COLO829 (cell line): ENCODE results near the gene PTCD1.

ENCODE experiments used
- DNase-seq: peaks from one replicate; pipeline ENCODE4 v3.0.0; 2012; ENCODE audit warnings: low spot score

The PTCD1 gene, protein sequence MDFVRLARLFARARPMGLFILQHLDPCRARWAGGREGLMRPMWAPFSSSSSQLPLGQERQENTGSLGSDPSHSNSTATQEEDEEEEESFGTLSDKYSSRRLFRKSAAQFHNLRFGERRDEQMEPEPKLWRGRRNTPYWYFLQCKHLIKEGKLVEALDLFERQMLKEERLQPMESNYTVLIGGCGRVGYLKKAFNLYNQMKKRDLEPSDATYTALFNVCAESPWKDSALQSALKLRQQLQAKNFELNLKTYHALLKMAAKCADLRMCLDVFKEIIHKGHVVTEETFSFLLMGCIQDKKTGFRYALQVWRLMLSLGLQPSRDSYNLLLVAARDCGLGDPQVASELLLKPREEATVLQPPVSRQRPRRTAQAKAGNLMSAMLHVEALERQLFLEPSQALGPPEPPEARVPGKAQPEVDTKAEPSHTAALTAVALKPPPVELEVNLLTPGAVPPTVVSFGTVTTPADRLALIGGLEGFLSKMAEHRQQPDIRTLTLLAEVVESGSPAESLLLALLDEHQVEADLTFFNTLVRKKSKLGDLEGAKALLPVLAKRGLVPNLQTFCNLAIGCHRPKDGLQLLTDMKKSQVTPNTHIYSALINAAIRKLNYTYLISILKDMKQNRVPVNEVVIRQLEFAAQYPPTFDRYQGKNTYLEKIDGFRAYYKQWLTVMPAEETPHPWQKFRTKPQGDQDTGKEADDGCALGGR

GRCh38 chr7:99438573-99439480, at the start of gene PTCD1, which contains the start of gene CPSF4:
TSS of gene PTCD1 (minus strand) at chr7:99438798. CDS start at chr7:99435242, 3,556 bp downstream.
TSS of gene CPSF4 (plus strand) at chr7:99438943. CDS start at chr7:99439083, 140 bp downstream.
- peak; percentile 99 for DNase-seq

DNA sequence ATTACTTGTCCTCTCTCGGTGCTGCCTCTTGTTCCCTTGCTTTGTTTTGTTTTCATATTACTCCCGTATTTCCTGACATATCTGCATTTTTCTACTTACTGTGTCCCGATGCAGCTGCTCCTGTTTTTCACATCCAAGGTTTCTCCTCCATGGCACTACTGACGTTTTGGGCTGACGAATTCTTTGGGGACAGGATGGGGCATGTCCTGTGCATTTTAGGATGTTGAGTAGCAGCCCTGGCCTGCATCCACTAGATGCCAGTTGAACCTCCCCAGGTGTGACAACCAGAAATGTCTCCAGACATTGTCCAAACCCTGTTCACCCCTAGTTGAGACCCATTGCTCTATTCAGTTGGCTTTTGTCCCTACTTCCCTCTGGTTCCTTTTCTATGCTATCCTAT, 46.5 kb upstream of the PTCD1 start:
- DNase-seq, result no peak

DNA sequence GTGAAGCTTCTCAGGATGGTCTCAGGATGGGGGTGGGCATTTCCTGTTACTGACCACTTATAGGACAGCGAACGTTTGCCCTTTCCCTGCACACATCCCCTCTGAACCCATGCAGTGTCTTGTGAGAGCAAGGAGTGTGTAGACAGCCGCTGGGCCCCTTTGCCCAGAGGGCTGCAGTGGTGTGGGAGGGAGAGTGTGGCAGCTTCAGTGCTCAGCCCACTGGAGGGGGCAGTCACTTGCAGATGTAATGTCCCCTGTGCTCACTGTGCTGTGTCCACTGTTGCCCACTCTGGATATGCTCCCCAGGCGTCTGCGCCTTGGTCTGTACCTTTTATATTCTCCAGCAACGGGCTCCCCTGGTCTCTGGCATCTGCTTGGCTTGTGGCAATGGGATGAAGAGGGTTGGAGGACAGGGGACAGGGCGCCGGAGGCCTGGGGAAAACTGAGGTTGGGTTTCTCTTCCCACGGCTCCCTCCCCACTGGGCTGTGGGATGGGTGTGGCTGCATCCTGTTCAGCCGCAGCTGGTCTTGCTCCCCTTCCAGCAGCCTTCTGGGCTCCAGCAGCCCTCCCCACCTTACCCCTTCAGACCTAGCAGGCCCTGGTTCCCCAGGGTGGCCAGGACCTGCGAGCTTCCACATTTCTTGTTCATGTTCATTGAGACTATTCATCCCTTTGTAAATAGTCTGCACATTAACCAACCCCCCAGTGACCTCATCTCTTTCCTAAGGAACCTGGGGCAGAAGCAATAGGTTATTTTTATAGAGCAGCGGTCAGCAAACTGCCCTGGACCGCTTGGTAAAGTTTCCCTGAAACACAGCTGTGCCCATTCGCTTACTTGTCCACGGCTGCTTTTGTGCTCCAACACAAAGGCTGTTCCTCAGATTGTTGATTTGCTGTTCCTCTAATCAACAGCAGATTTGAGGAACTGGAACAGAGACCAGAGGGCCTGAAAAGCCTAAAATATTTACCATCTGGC, 40.2 kb upstream of the PTCD1 start:
- no peak for DNase-seq

DNA sequence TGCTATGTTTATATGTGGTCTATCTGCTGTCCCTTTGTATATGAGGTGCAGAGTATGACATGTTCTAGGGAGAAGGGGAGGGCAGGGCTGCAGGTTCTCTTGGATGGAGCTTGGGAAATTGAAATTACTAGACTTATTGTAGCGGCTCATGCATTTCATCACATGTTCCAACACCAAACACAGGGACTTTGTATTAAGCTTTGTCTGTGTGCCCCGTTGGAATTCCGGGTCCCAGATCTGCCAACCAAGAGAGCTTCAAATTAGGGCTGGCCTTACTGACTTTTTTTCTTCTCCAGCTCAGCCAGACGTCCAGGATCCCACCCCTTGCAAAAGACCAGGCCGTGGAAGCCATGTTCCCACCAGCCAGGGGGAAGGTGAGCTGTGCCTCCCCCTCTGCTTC, 37.5 kb upstream of the PTCD1 start:
- peak; percentile 85 for DNase-seq

DNA sequence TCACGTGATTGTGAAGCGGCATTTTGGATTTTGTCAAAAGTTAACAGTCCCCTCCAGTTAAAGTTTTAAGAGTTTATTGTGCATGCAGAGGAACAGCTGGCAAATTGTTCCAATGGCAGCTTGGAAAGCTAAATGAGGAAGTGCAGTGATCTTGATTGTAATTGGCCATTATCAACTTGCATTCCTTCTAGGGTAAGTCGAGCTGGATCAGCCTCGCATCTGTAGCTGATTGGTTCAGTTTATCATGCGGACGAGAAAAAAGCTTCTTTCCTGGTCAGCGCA, 34.7 kb upstream of the PTCD1 start:
- DNase-seq, result peak; percentile 85

GRCh38 chr7:99472561-99473314, 34.1 kb upstream of the PTCD1 start, which contains the start of gene ZNF789:
TSS of gene ZNF789 (plus strand) at chr7:99472890. CDS start at chr7:99476457, 3,567 bp downstream.
- DNase-seq, result peak; percentile 99

- DNase-seq, result no peak
Observed at GRCh38 chr7:99469381-99470065, 30.9 kb upstream of the PTCD1 start.

- no peak for DNase-seq
Observed at GRCh38 chr7:99468336-99468918, 29.8 kb upstream of the PTCD1 start.

DNA sequence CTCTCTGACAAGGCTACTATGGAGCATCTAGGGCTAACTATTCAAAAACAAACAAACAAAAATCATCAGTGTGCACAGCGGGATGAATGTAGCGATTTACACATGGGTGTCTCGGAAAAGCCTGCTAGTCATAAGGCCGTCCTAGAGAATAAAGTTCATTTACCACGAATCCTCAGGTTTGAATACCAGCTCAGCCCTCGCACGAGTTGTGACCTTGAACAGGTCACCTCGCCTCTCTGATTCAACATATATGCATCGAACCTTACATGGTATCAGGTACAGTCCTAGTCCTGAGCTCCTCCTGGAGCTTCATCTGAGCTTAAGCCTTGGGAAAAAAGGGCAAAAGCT, 26.8 kb upstream of the PTCD1 start:
- no peak for DNase-seq

GRCh38 chr7:99461221-99461620, 22.6 kb upstream of the PTCD1 start:
- no peak for DNase-seq

- DNase-seq, result no peak
Observed at GRCh38 chr7:99460651-99461050, 22.1 kb upstream of the PTCD1 start.

- no peak for DNase-seq
Observed at GRCh38 chr7:99459087-99459486, 20.5 kb upstream of the PTCD1 start.

GRCh38 chr7:99457650-99458493, 19.3 kb upstream of the PTCD1 start:
- DNase-seq, result no peak

GRCh38 chr7:99457050-99457649, 18.6 kb upstream of the PTCD1 start:
- DNase-seq, result no peak

- no peak for DNase-seq
Observed at GRCh38 chr7:99456288-99456687, 17.7 kb upstream of the PTCD1 start.

- no peak for DNase-seq
Observed at GRCh38 chr7:99455874-99456273, 17.3 kb upstream of the PTCD1 start.

DNA sequence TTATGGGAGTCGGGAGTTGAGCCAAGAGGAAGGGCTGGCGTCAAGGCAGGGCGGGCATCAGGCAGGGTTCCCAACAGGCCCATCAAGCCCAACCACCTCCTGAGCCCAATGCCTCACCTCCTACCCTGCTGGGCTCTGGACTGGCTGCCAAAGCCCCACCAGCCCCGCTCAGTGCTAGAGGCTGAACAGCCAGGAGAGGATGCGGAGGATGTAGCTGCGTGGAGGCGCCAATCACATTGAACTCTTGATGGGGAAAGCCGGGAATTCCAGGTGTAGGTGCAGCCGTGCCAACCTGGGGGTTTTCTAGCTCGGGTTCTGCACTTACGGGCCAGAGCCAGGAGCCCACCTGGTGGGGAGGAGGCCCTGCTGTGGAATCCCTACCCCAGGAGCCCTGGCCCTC, 14.5 kb upstream of the PTCD1 start:
- DNase-seq, result no peak

DNA sequence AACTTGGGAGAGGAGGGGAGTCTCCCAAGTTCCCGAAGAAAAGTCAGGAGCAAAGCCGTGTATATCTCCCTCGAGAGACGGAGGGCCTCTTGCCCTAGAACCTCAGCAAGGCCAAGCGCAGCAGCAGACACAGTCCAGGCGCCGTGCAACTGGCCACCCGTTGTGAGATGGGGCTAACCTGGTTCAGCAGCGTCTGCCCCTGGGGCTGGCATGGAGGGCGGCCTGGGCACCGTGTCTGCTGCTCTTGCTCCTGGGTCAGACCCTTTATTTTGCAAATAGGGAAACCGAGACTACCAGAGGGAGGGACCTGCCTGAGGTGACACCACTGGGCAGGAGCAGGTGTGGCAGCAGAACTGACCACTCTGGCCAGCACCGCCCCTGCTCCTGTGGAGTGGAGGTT, 13.9 kb upstream of the PTCD1 start:
- DNase-seq, result no peak
